Measurements from ENCODE around the gene OCEL1. TPM values are rescaled to one million over a fixed set of nuclear protein-coding genes. Genes with fewer than 3 reads are reported as not detected.

The OCEL1 gene
- total and polyA plus RNA-seq, 2 of the 13 experiments (the other 11 are each of a cell fraction or from before 2014, with no cell fraction given) = 10.6 to 17.2 TPM

GRCh38 chr19:17243830-17244617, 18.0 kb downstream of the OCEL1 start (continued):
- TF ChIP-seq ZNF772 (CRISPR knock-in tag; IDR thresholded peaks at IDR 0.05) = no peak
- TF ChIP-seq SKIL (CRISPR knock-in tag; IDR thresholded peaks at IDR 0.05; ENCODE audit: borderline replicate concordance) = peak; percentile 98
- no peak for TF ChIP-seq MLXIP (CRISPR knock-in tag; IDR thresholded peaks at IDR 0.05; ENCODE audit: borderline replicate concordance)
- no peak for TF ChIP-seq SIN3B (IDR thresholded peaks at IDR 0.05; ENCODE audit: low read length)
- TF ChIP-seq PHB2 (IDR thresholded peaks at IDR 0.05; ENCODE audit: partially characterized antibody) = no peak
- TF ChIP-seq NFYB (CRISPR knock-in tag; IDR thresholded peaks at IDR 0.05) = no peak
- TF ChIP-seq THAP7 (CRISPR knock-in tag; IDR thresholded peaks at IDR 0.05) = no peak
- TF ChIP-seq ZNF3 (CRISPR knock-in tag; IDR thresholded peaks at IDR 0.05) = no peak
- peak; percentile 59; the same call in 1 of the 2 replicates for TF ChIP-seq ZNF543 (CRISPR knock-in tag; IDR thresholded peaks at IDR 0.05)
- TF ChIP-seq MEIS2 (CRISPR knock-in tag; IDR thresholded peaks at IDR 0.05) = peak; percentile 22; the same call in 1 of the 2 replicates
- no peak; the same call in 1 of the 2 replicates for TF ChIP-seq ZBTB42 (CRISPR knock-in tag; IDR thresholded peaks at IDR 0.05)
- TF ChIP-seq ZNF577 (CRISPR knock-in tag; IDR thresholded peaks at IDR 0.05; ENCODE audit: borderline replicate concordance, low read depth) = no peak
- TF ChIP-seq SIN3A (IDR thresholded peaks at IDR 0.05; ENCODE audit: borderline replicate concordance, low read depth, low read length) = peak; percentile 47; the same call in 1 of the 2 replicates
- 0 out of 2 replicates have a peak, but pooled peaks have one; percentile 28 for TF ChIP-seq ZNF788 (CRISPR knock-in tag; IDR thresholded peaks at IDR 0.05; ENCODE audit: borderline replicate concordance)
- TF ChIP-seq ELF1 (CRISPR knock-in tag; IDR thresholded peaks at IDR 0.05) = no peak
- TF ChIP-seq ZNF138 (CRISPR knock-in tag; IDR thresholded peaks at IDR 0.05; ENCODE audit: low read depth) = 0 out of 2 replicates have a peak, but pooled peaks have one; percentile 49
- TF ChIP-seq HNRNPL (IDR thresholded peaks at IDR 0.05; ENCODE audit: low read depth, low read length) = peak; percentile 88
- peak; percentile 73 for TF ChIP-seq ZNF652 (CRISPR knock-in tag; IDR thresholded peaks at IDR 0.05; ENCODE audit: borderline replicate concordance, low read depth)
- no peak for TF ChIP-seq IRF9 (CRISPR knock-in tag; IDR thresholded peaks at IDR 0.05; ENCODE audit: borderline replicate concordance)
- no peak for TF ChIP-seq ZNF7 (CRISPR knock-in tag; IDR thresholded peaks at IDR 0.05)
- peak; percentile 35; the same call in 1 of the 2 replicates for TF ChIP-seq MEF2D (CRISPR knock-in tag; IDR thresholded peaks at IDR 0.05)
- TF ChIP-seq ZSCAN25 (CRISPR knock-in tag; IDR thresholded peaks at IDR 0.05) = no peak
- 0 out of 2 replicates have a peak, but pooled peaks have one; percentile 56 for TF ChIP-seq ZNF264 (CRISPR knock-in tag; IDR thresholded peaks at IDR 0.05)
- no peak for TF ChIP-seq ZNF740 (CRISPR knock-in tag; IDR thresholded peaks at IDR 0.05)

Measured in HepG2 (cell line).